RWPE1 (cell line): ENCODE data around the gene CDK13.
A peak's percentile ranks its signal among the peaks of the same experiment; 100 is the strongest.
"Not testable (repeated sequence)": the region's sequence is repeated elsewhere in the genome, so short reads cannot be mapped to it uniquely, and the experiment has no call there.

Experiments used
- CTCF ChIA-PET: fragments of 350-600 bp; sonication (Branson Sonifier 250); formaldehyde crosslinking; extraction: SDS; loops from one replicate; lab custom pipeline; 2021; lab: Yijun Ruan, JAX
- POLR2A ChIA-PET: fragments of 400-600 bp; formaldehyde crosslinking; extraction: SDS; loops from one replicate; lab custom pipeline; 2020; ENCODE audit warnings: antibody characterized with exemption; ENCODE audit not compliant: low non-redundant PET; lab: Yijun Ruan, JAX
- DNase-seq: peaks from one replicate; pipeline ENCODE4 v3.0.0; 2012; ENCODE audit warnings: low spot score
- H3K27ac ChIP-seq: fragments of 450-650 bp; 2 replicates; pipeline ENCODE4 v1.5.1; 2017
- CTCF ChIP-seq: fragments of 450-650 bp; conservative IDR thresholded peaks from 2 replicates; pipeline ENCODE4 v1.5.1; 2017; ENCODE audit warnings: low read depth, mild to moderate bottlenecking

CDK13 gene

GRCh38 chr7:40102897-40103296, 152.8 kb downstream of the CDK13 start:
- TF ChIP-seq CTCF, result no peak
- H3K27ac ChIP-seq, result no peak overlapping the region
- ChIA-PET CTCF (interaction anchor here (0.9 kb wide), 1 partner anchor 9 kb away, joined by 3 read pairs; no protein-coding TSS in a partner anchor), POLR2A (no interaction called here)
- DNase-seq, result no peak

GRCh38 chr7:40105879-40106473, 155.9 kb downstream of the CDK13 start:
- TF ChIP-seq CTCF, result no peak
- no peak overlapping the region for H3K27ac ChIP-seq
- DNase-seq, result no peak
- ChIA-PET POLR2A (no interaction called here), CTCF (no interaction called here)

GRCh38 chr7:40115936-40116335, 165.9 kb downstream of the CDK13 start:
- no peak for TF ChIP-seq CTCF
- ChIA-PET CTCF (no interaction called here), POLR2A (no interaction called here)
- no peak for DNase-seq
- H3K27ac ChIP-seq, result no peak overlapping the region

GRCh38 chr7:40117199-40117598, 167.1 kb downstream of the CDK13 start:
- H3K27ac ChIP-seq, result peak overlapping the region; percentile 50

GRCh38 chr7:40118201-40118600, 168.1 kb downstream of the CDK13 start:
- H3K27ac ChIP-seq, POLR2A ChIA-PET, DNase-seq: not testable (repeated sequence)
- CTCF ChIA-PET, result interaction anchor here (0.6 to 1.1 kb wide), 3 partner anchors 8 to 96 kb away, joined by 3 to 7 read pairs (median 4); partner anchors contain the start of gene SUGCT

More at GRCh38 chr7:40117199-40117598, 167.1 kb downstream of the CDK13 start:
- peak; percentile 60 for DNase-seq
- POLR2A ChIA-PET, result not testable (repeated sequence)
- CTCF ChIA-PET, result interaction anchor here (0.6 kb wide), 2 partner anchors 95 to 147 kb away, joined by 3 to 4 read pairs; no protein-coding TSS in a partner anchor

GRCh38 chr7:40120020-40120419, 170.0 kb downstream of the CDK13 start:
- POLR2A ChIA-PET, result no interaction called here
- H3K27ac ChIP-seq, result no peak overlapping the region
- no peak for TF ChIP-seq CTCF
- CTCF ChIA-PET, result no interaction called here
- DNase-seq, result no peak

- DNase-seq, H3K27ac ChIP-seq, POLR2A ChIA-PET: not testable (repeated sequence)
- CTCF ChIA-PET, result interaction anchor here (0.7 to 0.9 kb wide), 2 partner anchors 13 to 276 kb away, joined by 3 to 5 read pairs; partner anchors contain the start of genes MPLKIP and SUGCT
Measured at GRCh38 chr7:40122100-40122939, 172.3 kb downstream of the CDK13 start.

GRCh38 chr7:40122940-40123254, 172.8 kb downstream of the CDK13 start:
- CTCF ChIA-PET, result interaction anchor here (0.7 to 0.9 kb wide), 2 partner anchors 12 to 276 kb away, joined by 3 to 5 read pairs; partner anchors contain the start of genes MPLKIP and SUGCT
- TF ChIP-seq CTCF, result no peak
- no peak for DNase-seq
- H3K27ac ChIP-seq, result no peak overlapping the region
- POLR2A ChIA-PET, result no interaction called here
